ENCODE measurements around the gene ADA.
"Not testable (repeated sequence)": the region's sequence is repeated elsewhere in the genome, so short reads cannot be mapped to it uniquely, and the experiment has no call there.

The ADA gene

DNA sequence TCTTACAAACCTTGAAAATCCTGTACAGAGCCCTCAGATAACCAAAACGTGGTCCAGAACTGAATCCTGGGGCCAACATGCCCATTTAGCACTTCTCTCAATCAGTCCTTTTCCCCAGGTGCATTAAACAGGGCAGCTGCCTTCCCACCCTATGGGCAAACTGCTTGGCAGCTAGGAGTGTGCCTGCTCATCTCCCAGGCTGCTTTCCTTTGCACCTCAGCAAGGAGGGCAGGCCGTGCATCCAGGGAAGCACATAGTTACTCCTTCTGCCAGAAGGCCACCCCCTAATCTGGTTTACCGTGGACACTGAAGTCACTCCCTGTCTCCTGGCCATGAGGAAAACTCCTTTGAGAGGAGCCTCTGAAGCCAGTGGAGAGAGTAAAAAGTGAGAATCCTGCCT is 59.1 kb downstream of the ADA start:
- Mint-ChIP-seq H3K9me3 (no peaks in the 10 kb centered on the region), H3K27ac (no peak overlapping the region), H3K4me1 (ENCODE audit: low read depth in 2 of 2) (no peaks in the 10 kb centered on the region), H3K36me3 (ENCODE audit: insufficient read depth) (peaks cover 5% of the 10 kb centered on the region), H3K27me3 (peaks cover 6 to 8% of the 10 kb centered on the region in 2 donors), H3K4me3 (no peak overlapping the region)
- ATAC-seq (replicated peaks) (no peak), DNase-seq (no peak)

DNA sequence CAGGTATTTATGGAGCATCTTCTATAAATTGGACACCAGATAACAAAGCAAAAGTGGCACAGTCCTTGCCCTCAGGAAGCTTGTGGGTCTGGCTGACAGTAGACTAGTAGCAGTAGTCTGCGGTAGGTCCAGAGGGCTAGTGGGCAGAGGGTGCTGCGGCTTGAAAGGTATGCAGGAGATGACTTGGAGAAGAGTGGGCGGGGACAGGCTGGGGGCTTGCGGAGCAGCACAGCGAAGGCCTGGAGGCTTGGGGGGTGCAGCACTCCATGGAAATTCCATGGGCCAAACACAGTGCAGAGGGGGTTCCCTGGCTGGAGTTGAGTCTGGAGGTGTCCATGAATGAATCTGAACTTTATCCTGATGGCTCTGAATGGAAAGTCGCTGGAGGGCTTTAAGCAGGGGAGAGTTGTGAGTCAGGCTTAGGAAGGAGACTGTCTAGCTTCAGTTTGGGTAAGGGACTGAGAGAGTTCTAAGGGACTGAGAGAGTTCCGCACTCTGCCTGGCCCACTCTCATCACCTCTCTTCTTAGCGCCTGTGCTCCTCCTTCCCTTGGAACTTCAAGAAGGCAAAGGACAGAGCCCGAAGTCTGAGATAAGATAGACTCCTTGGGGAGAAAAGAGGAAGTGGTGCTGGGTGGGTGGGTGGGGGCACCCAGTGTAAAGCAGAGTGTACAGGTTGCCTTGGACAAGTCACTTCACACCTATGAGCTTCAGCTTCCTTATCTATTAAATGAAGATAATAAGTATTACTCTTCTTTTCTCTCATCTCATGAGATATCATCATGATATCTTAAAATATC is 60.3 kb downstream of the ADA start:
- H3K4me1 Mint-ChIP-seq (ENCODE audit: low read depth in 2 of 2): no peaks in the 10 kb centered on the region
- no peak overlapping the region for H3K4me3 Mint-ChIP-seq
- no peaks in the 10 kb centered on the region for H3K9me3 Mint-ChIP-seq
- no peak overlapping the region for H3K27ac Mint-ChIP-seq
- H3K36me3 Mint-ChIP-seq (ENCODE audit: insufficient read depth): peaks cover 5% of the 10 kb centered on the region
- DNase-seq (no peak), ATAC-seq (replicated peaks) (no peak)
- peaks cover 6 to 8% of the 10 kb centered on the region in 2 donors for H3K27me3 Mint-ChIP-seq

DNA sequence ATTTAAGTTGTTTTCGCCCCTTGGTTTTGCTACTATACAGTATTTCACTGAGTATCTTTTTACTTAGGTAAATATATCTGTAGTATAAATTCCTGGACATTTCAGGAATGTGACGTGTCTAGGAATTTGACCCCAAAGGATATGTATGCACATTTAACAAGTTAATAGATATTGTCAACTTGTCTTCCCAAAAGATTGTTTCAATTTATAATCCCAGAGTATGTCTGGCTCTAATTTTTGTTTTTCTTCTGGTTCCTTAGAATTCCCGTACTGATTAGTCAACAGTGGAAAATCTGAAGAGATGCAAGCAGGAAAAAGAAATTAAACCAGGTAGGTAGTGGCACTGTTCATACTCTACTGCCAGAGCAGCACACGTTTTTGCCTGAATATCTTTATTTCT is 62.0 kb downstream of the ADA start:
- ATAC-seq (replicated peaks) (no peak), DNase-seq (no peak)
- H3K36me3 Mint-ChIP-seq (ENCODE audit: insufficient read depth): peaks cover 2% of the 10 kb centered on the region
- no peaks in the 10 kb centered on the region for H3K4me1 Mint-ChIP-seq (ENCODE audit: low read depth in 2 of 2)
- no peaks in the 10 kb centered on the region for H3K9me3 Mint-ChIP-seq
- peaks cover 6 to 14% of the 10 kb centered on the region in 2 donors for H3K27me3 Mint-ChIP-seq
- H3K27ac Mint-ChIP-seq: no peak overlapping the region
- no peak overlapping the region for H3K4me3 Mint-ChIP-seq

DNA sequence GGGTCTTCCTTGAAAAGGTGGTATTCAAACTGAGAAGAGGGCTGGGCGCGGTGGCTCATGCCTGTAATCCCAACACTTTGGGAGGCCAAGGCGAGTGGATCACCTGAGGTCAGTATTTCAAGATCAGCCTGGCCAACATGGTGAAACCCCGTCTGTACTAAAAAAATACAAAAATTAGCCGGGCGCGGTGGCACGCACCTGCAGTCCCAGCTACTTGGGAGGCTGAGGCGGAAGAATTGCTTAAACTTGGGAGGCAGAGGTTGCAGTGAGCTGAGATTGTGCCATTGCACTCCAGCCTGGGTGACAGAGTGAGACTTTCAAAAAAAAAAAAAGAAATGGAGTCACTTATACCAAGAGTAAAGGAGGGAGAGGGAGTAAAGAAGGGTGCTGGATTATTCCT is 63.2 kb downstream of the ADA start:
- not testable (repeated sequence) for DNase-seq; ATAC-seq (replicated peaks); H3K27ac Mint-ChIP-seq; H3K9me3 Mint-ChIP-seq; H3K36me3 Mint-ChIP-seq (ENCODE audit: insufficient read depth); H3K4me3 Mint-ChIP-seq; H3K4me1 Mint-ChIP-seq (ENCODE audit: low read depth in 2 of 2)
- peaks cover 6 to 14% of the 10 kb centered on the region in 2 donors for H3K27me3 Mint-ChIP-seq

DNA sequence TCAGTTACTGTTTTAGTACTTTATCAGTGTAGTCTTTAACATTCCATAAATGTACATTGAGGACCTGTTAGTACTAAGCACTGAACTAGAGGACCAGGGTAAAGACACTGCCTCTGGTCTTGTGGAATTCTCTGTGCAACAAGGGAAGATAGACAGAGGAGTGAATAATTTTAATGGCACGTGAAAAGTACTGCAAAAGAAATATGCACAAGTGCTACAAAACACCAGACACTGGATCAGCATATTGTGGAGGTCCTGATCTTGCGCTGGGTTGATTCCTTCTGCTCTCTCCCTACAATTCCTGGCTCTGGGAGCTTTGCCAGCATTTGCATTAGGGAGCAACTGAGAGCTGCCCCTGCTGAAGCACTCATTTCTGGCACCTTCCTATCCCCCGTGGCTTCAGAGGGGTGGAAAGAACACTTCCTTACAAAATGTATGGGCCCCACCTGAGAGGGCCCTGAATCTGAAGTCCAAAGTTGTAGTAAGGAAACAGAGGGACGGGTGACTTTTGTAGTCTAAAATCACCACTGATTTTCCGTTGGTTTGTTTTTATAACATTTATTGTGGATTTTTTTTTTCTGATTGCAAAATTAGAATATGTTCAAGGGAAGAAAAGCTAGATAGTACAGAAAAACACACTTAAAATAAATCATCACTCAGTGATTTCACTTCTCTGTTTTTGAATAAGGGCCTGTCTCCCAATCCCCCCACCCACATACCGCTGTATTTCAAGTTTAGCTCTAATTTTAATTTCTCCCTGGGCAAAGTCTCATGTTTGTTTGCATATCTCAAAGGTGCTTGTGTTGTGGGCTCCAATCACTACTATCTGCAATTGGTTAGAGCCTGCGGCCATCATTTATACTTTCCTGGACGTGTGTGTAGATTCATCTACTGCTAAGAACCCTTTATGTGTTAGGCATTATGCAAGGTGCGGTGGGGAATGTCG is 64.2 kb downstream of the ADA start:
- Mint-ChIP-seq H3K9me3 (no peaks in the 10 kb centered on the region), H3K27me3 (peaks cover 6 to 15% of the 10 kb centered on the region in 2 donors), H3K4me1 (ENCODE audit: low read depth in 2 of 2) (no peaks in the 10 kb centered on the region), H3K36me3 (ENCODE audit: insufficient read depth) (no peaks in the 10 kb centered on the region), H3K4me3 (no peak overlapping the region), H3K27ac (no peak overlapping the region)
- DNase-seq: no peak
- ATAC-seq (replicated peaks): no peak

DNA sequence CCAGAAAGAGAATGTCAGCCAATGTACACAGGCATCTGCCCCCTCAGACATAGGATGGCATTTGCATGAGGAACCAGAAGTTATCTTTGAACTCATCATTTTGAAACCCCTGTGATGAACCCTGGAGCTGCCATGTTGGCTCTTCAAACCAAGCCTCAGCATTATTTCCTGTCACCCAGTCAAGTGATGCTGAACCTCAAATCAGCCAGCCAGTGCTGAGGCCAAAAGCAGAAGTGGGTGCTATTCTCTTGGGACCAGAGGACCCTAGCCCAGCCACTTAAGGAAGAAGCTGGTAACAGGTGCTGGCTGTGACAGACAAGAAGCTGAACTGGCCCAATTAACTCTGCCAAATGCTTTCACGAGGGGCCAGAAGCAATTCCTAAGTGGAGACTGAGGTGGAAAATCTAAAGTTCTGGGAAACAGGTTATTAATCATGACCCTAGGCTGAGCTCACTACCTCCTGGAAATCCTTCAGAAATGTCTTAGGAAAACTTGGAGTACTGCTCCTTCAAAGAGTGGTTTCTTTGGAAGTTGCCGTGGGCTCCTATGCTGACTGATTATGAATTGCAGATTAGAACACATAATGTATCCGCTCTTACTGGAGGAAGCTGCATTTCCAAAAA is 65.1 kb downstream of the ADA start:
- H3K27ac Mint-ChIP-seq: no peak overlapping the region
- H3K27me3 Mint-ChIP-seq: peaks cover 13 to 24% of the 10 kb centered on the region in 2 donors
- peak; percentile 63 for ATAC-seq (replicated peaks)
- H3K36me3 Mint-ChIP-seq (ENCODE audit: insufficient read depth): no peaks in the 10 kb centered on the region
- no peak for DNase-seq
- H3K4me1 Mint-ChIP-seq (ENCODE audit: low read depth in 2 of 2): peaks cover 0 to under 1% of the 10 kb centered on the region in 2 donors
- H3K4me3 Mint-ChIP-seq: no peak overlapping the region
- H3K9me3 Mint-ChIP-seq: no peaks in the 10 kb centered on the region

DNA sequence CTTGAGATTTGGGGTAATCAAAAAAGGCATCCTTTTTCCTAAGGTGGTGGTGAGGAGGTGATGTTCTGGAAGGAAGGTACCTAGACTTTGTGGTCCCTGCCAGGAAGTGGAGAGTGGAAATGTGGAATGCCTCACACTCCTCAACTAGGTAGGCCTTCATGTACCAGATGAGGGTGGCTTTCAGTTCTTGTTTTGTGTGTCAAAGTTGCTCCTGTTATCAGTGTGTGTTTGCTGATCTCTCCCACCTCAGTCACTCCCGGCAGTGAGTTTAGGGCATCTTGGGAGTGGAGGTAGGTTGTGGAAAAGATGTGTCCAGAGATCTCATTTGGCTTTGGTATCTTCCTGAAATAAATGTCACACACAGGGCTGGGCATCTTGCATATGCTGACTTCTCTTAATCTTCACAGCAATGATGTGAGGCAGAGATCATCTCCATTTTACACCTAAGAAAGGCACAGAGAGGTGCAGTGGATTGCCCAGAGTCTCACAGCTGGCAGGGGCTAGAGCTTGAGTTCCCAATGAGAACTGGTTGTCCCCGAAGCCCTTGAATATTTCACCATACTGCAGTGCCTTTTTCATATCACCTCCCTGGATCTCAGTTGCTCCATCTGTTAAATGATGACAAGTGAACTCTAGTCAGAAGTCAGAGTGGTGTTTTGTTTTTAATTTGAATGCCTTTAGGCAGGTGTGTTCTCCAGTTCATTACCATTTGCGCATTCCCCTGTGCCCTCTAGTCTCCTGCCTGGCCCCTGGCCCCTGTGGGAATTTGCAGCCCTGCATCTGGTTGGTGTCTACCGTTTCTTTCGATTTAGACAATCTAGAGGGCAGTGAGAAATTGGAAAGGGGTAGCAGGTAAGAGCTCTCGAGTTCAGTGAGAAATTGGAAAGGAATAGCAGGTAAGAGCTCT is 66.2 kb downstream of the ADA start:
- ATAC-seq (replicated peaks): no peak
- peaks cover 13 to 30% of the 10 kb centered on the region in 2 donors for H3K27me3 Mint-ChIP-seq
- no peak overlapping the region for H3K4me3 Mint-ChIP-seq
- DNase-seq: no peak
- no peak overlapping the region for H3K27ac Mint-ChIP-seq
- no peaks in the 10 kb centered on the region for H3K9me3 Mint-ChIP-seq
- H3K36me3 Mint-ChIP-seq (ENCODE audit: insufficient read depth): no peaks in the 10 kb centered on the region
- H3K4me1 Mint-ChIP-seq (ENCODE audit: low read depth in 2 of 2): peaks cover 0 to 5% of the 10 kb centered on the region in 2 donors

DNA sequence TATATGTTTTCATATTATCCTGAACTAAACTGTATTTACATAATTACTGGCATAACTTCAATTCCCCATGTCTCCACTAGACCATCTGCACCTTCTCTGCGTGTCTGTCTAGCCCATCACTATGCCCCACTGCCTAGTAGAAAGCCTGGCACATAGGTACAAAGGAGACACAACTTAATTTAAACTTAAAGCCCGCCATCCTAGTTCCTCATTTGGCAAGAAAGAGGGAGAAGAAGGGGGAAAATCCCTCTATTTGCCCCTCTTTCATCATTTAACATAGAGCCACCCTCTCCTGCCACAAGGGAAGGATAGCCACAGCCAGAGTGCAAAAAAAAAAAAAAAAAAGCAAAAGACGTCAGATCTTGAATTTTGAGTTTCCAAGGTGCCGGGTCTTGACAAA is 67.3 kb downstream of the ADA start:
- Mint-ChIP-seq H3K9me3 (no peaks in the 10 kb centered on the region), H3K36me3 (ENCODE audit: insufficient read depth) (no peaks in the 10 kb centered on the region), H3K27ac (no peak overlapping the region), H3K4me3 (no peak overlapping the region), H3K4me1 (ENCODE audit: low read depth in 2 of 2) (peaks cover 0 to 5% of the 10 kb centered on the region in 2 donors), H3K27me3 (peaks cover 13 to 35% of the 10 kb centered on the region in 2 donors)
- ATAC-seq (replicated peaks): no peak
- no peak for DNase-seq

DNA sequence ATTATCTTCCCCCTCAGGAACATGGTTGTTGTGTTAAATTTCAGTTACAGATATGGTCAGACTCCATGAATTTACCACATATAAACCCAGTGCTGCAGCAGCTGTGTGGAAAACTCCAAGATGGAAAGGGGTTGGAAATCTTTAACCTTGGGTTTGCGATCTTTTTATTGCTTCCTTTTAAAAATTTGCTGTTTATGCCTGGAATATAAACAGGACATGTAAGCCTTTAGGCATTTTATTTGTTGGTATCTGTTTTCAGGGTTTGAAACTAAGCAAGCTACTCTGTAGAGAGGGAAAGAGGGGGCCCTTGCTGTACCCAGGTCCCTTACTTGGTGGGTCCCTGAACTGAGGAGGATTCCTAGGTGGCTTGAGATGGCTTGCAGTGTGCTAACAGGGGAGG is 68.3 kb downstream of the ADA start:
- ATAC-seq (replicated peaks) (no peak), DNase-seq (no peak)
- Mint-ChIP-seq H3K9me3 (no peaks in the 10 kb centered on the region), H3K27me3 (peaks cover 12 to 43% of the 10 kb centered on the region in 2 donors), H3K27ac (no peak overlapping the region), H3K4me1 (ENCODE audit: low read depth in 2 of 2) (peaks cover 0 to 7% of the 10 kb centered on the region in 2 donors), H3K4me3 (no peak overlapping the region), H3K36me3 (ENCODE audit: insufficient read depth) (no peaks in the 10 kb centered on the region)

DNA sequence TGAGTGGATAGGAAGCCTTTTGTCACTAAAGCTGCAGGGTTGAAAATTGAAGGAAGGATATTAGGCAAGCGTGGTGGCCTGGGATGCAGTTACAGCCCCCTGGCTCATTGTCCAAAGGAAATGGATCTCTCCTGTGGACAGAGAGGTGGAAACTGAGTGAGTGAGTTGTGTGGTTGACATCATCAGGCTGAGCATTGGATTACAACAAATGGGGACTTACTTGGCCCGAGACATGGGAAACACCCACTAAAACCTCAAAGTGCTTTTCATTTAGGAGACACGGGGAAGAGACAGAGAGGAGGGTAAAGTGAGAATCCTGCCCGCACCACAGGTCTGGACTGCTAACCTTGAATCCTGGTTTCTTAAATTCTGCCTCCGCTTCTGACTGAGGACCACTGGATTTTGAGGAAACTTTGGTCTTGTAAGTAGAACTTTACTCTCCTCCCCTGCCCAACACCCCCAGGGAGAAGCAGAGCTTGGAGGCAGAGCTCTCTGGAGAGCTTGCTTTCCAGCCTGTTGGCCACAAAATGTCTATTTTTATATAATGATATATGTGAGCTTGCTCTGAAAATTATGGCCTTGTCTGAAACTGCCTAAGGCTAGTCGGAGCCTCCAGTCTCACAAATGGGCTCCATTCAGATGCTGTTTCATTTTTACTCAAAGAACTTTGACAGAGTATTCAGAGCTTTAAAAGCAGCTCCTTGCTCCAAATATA is 69.0 kb downstream of the ADA start, which contains the start of gene PKIG:
Gene PKIG (plus strand): TSS at position 269 of the 715 bp plus-strand sequence. CDS start 31,978 bp downstream, outside the sequence.
- H3K4me1 Mint-ChIP-seq (ENCODE audit: low read depth in 2 of 2): peaks cover 0 to 7% of the 10 kb centered on the region in 2 donors
- H3K36me3 Mint-ChIP-seq (ENCODE audit: insufficient read depth): no peaks in the 10 kb centered on the region
- peak within 1 kb of the TSS in 1 of 2 donors; percentile 6 for H3K27ac Mint-ChIP-seq

DNA sequence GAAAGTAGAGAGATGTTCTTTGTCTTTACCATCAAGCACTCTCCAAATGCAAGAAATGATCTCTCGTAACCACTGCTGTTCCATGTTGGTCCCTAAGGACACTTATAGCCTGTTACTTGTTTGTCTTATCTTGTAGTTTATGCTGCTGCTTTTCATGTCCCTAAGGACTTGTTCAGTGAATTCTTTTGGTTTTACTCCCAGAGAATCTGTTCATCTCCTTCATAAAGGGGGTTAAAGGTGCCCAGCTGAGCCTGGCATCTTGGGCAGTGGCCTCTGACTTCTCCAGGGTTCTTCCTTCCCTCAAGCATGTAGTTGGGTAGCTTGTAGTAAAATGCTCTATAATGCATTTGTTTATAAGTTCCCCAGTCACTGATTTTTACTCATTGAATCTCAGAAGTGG is 70.0 kb downstream of the ADA start:
- ATAC-seq (replicated peaks): no peak
- peaks cover 8 to 34% of the 10 kb centered on the region in 2 donors for H3K27me3 Mint-ChIP-seq
- no peaks in the 10 kb centered on the region for H3K9me3 Mint-ChIP-seq
- DNase-seq: no peak
- peaks cover 3 to 10% of the 10 kb centered on the region in 2 donors for H3K4me1 Mint-ChIP-seq (ENCODE audit: low read depth in 2 of 2)
- H3K36me3 Mint-ChIP-seq (ENCODE audit: insufficient read depth): no peaks in the 10 kb centered on the region
- peak overlapping the region in 1 of 2 donors; percentile 6 for H3K27ac Mint-ChIP-seq
- H3K4me3 Mint-ChIP-seq: no peak overlapping the region

More for the DNA sequence above, 69.0 kb downstream of the ADA start, which contains the start of gene PKIG:
- Mint-ChIP-seq H3K4me3 (no peak within 1 kb of the TSS), H3K9me3 (no peaks in the 10 kb centered on the region), H3K27me3 (peaks cover 8 to 36% of the 10 kb centered on the region in 2 donors)
- ATAC-seq (replicated peaks) (no peak), DNase-seq (no peak)
